K562 (cell line): Measurements from ENCODE around the gene SCAPER. TPM values are rescaled to one million over a fixed set of nuclear protein-coding genes. Genes with fewer than 3 reads are reported as not detected.

Experiments
- ATAC-seq: fragments of 200-7000 bp; cut with Tn5 transposase; 3 replicates; pipeline ENCODE4 v1.9.1; 2020; ENCODE audit warnings: moderate library complexity
- BruUV-seq: library from RNA; stranded (reverse); fragments of 400-500 nt; replicated peaks from 2 replicates; lab custom pipeline; 2021; lab: Mats Ljungman, UMichigan
- CTCF ChIA-PET: fragments of 300-600 bp; formaldehyde crosslinking; extraction: SDS; loops from one replicate; lab custom pipeline; 2021; ENCODE audit warnings: low intra/inter-chr PET ratio; lab: Yijun Ruan, JAX
- POLR2A ChIA-PET: fragments of 300-600, 350-650 bp; sonication (Branson Sonifier 250); formaldehyde crosslinking; extraction: SDS; loops from one replicate; lab custom pipeline; 2021; ENCODE audit warnings: antibody characterized with exemption, inconsistent platforms; lab: Yijun Ruan, JAX
- DNase-seq, 4 experiments: peaks; one replicate each; pipeline versions ENCODE4 v3.0.0 to v3.0.0-alpha.2; 2011 to 2018; ENCODE audit warnings: low spot score in 3 of 4, mixed read lengths in 3 of 4; ENCODE audit errors: extremely low read depth in 1 of 4
- FAIRE-seq: peaks from 2 replicates; lab custom pipeline; 2011; peaks lifted over from hg19 to GRCh38; lab: Jason Lieb, UNC
- H2AFZ ChIP-seq: 2 replicates; pipeline ENCODE4 v1.6.0; 2011; ENCODE audit warnings: low read depth, low read length, control low read depth, inconsistent platforms
- H3K27ac ChIP-seq: fragments of 200-600 bp; 3 replicates; pipeline ENCODE4 v1.8.0; 2011; ENCODE audit warnings: low read depth, mild to moderate bottlenecking, control low read depth, inconsistent platforms, low read length, moderate library complexity, mixed read lengths; ENCODE audit errors: extremely low read depth
- H3K27me3 ChIP-seq, 2 experiments: fragments of 300-600 bp in 1 of 2; 2 replicates in 1 of 2; 3 replicates in 1 of 2; pipeline versions ENCODE4 v1.6.0 to v1.8.0; 2011; ENCODE audit warnings: inconsistent platforms in 2 of 2, low read length in 2 of 2, mild to moderate bottlenecking in 1 of 2, mixed read lengths in 1 of 2, moderate library complexity in 1 of 2; ENCODE audit not compliant: control insufficient read depth in 2 of 2, insufficient read depth in 2 of 2
- H3K36me3 ChIP-seq: fragments of 300-600 bp; 3 replicates; pipeline ENCODE4 v1.8.0; 2011; ENCODE audit warnings: mild to moderate bottlenecking, low read length, inconsistent platforms; ENCODE audit not compliant: control insufficient read depth, insufficient read depth
- H3K4me1 ChIP-seq, 2 experiments: fragments of 200-600 bp in 1 of 2; replicated peaks in 1 of 2; 2 replicates in 1 of 2; 3 replicates in 1 of 2; pipeline versions ENCODE4 v1.5.1 to v1.8.0; 2011; ENCODE audit warnings: inconsistent platforms in 2 of 2, low read length in 2 of 2, mild to moderate bottlenecking in 1 of 2, mixed read lengths in 1 of 2, moderate library complexity in 1 of 2; ENCODE audit not compliant: control insufficient read depth in 2 of 2, insufficient read depth in 2 of 2
- H3K4me2 ChIP-seq: 2 replicates; pipeline ENCODE4 v1.6.1; 2011; ENCODE audit warnings: low read length, control low read depth, inconsistent platforms, mixed read lengths; ENCODE audit not compliant: insufficient read depth
- H3K4me3 ChIP-seq: fragments of 200-600 bp; sonication (generic), shearing (Covaris generic); 2 replicates; pipeline ENCODE4 v1.5.1; 2016; ENCODE audit warnings: control low read depth, inconsistent platforms
- H3K79me2 ChIP-seq: fragments of 200-600 bp; 3 replicates; pipeline ENCODE4 v1.8.0; 2011; ENCODE audit warnings: low read length, inconsistent platforms; ENCODE audit not compliant: control insufficient read depth, insufficient read depth
- H3K9ac ChIP-seq, 2 experiments: 2 replicates each; pipeline versions ENCODE4 v1.6.0 to v1.6.1; 2011; ENCODE audit warnings: low read depth in 2 of 2, low read length in 2 of 2, control low read depth in 1 of 2, inconsistent platforms in 1 of 2, mild to moderate bottlenecking in 1 of 2, mixed read lengths in 1 of 2; ENCODE audit not compliant: insufficient read depth in 1 of 2
- H3K9me1 ChIP-seq: one replicate; pipeline ENCODE4 v1.6.0; 2011; ENCODE audit warnings: inconsistent platforms, mild to moderate bottlenecking, low read length, moderate library complexity; ENCODE audit not compliant: control insufficient read depth, insufficient read depth
- H3K9me3 ChIP-seq: replicated peaks from 2 replicates; pipeline ENCODE4 v1.5.1; 2011; ENCODE audit warnings: low read depth, low read length, inconsistent platforms; ENCODE audit not compliant: control insufficient read depth, insufficient read depth
- H4K20me1 ChIP-seq: replicated peaks from 2 replicates; pipeline ENCODE4 v1.6.1; 2011; ENCODE audit warnings: low read length, inconsistent platforms, mixed read lengths; ENCODE audit not compliant: control insufficient read depth, insufficient read depth
- BRD4 ChIP-seq: fragments of 200-600 bp; sonication (generic); IDR thresholded peaks from 2 replicates; pipeline ENCODE4 v1.6.1; 2017; ENCODE audit warnings: inconsistent platforms
- CHD7 ChIP-seq: fragments of 200-600 bp; sonication (generic); IDR thresholded peaks from one replicate; pipeline ENCODE4 v1.6.1; 2012; ENCODE audit warnings: mild to moderate bottlenecking, low read depth, low read length, inconsistent platforms
- ESRRA ChIP-seq: fragments of 450-650 bp; IDR thresholded peaks from 2 replicates; pipeline ENCODE4 v1.6.1; 2014; ENCODE audit warnings: low read depth, mild to moderate bottlenecking, moderate library complexity, borderline replicate concordance
- MAX ChIP-seq: sonication (generic); formaldehyde crosslinking; IDR thresholded peaks from 2 replicates; pipeline ENCODE4 v1.9.0; 2022; ENCODE audit warnings: mild to moderate bottlenecking, missing genetic modification reagents
- MCM2 ChIP-seq: fragments of 450-650 bp; IDR thresholded peaks from 2 replicates; pipeline ENCODE4 v1.6.1; 2017; ENCODE audit warnings: low read depth, mild to moderate bottlenecking
- POLR3A ChIP-seq: IDR thresholded peaks from 2 replicates; pipeline ENCODE4 v1.6.1; 2011; ENCODE audit warnings: borderline replicate concordance, mild to moderate bottlenecking, moderate library complexity; ENCODE audit not compliant: insufficient read length, insufficient read depth; ENCODE audit errors: extremely low read depth
- SMARCA5 ChIP-seq: fragments of 450-650 bp; IDR thresholded peaks from 2 replicates; pipeline ENCODE4 v1.6.1; 2016
- TFAP4 ChIP-seq: sonication (generic); formaldehyde crosslinking; IDR thresholded peaks from 2 replicates; pipeline ENCODE4 v1.8.0; 2022; ENCODE audit warnings: missing genetic modification reagents, mild to moderate bottlenecking, moderate library complexity, borderline replicate concordance
- ZNF445 ChIP-seq: fragments of 250-450 bp; sonication (Bioruptor Pico); IDR thresholded peaks from 2 replicates; pipeline ENCODE4 v1.4.0; 2020; ENCODE audit warnings: low read depth, mild to moderate bottlenecking, moderate library complexity
- WGBS: fragments of 100-300 bp; shearing (Covaris generic); methylation state at CpG from one replicate; pipeline ENCODE4 v1.1.6; 2016; ENCODE audit warnings: low coverage, mixed read lengths; ENCODE audit not compliant: insufficient coverage; ENCODE audit errors: missing lambda C conversion rate; 5-methylcytosine and 5-hydroxymethylcytosine counted together
- in situ Hi-C: fragments of 300-500 bp; cut with MboI; formaldehyde crosslinking; loops from 4 replicates; pipeline ENCODE4 v1.15.0; 2018; ENCODE audit warnings: inconsistent platforms, mixed read lengths
- intact Hi-C: fragments of 100-400 bp; cut with micrococcal nuclease; formaldehyde crosslinking; loops from 2 replicates; pipeline ENCODE4 v1.14.2; 2022
- polyA plus RNA-seq, 8 experiments: library from polyadenylated mRNA; depleted of rRNA in 4 of 8; stranded (reverse) in 5 of 8; unstranded in 3 of 8; fragments of >200 nt; fragmentation: Nextera tagmentation in 2 of 8; fragmentation: Illumina TruSeq in 1 of 8; extraction: Ambion mirVana in 2 of 8; extraction: Trizol in 1 of 8; gene quantifications; 2 replicates each; pipeline versions ENCODE4 v1.2.1 to v1.2.3, GENCODE V29; 2011 to 2014; ENCODE audit warnings: inconsistent platforms in 1 of 8, missing spikeins in 1 of 8
- total RNA-seq, 7 experiments: library from RNA; depleted of rRNA in 6 of 7; stranded (reverse); fragments of >200 nt in 6 of 7; fragmentation: Illumina TruSeq in 2 of 7; extraction: Trizol in 2 of 7; gene quantifications; 2 replicates each; pipeline versions ENCODE4 v1.2.1 to v1.2.3, GENCODE V29; 2011 to 2021; ENCODE audit warnings: low replicate concordance in 1 of 7

Gene SCAPER
- total and polyA plus RNA-seq, 9 of the 15 experiments (the other 6 are each of a cell fraction or from before 2014, with no cell fraction given): 1.3 to 5.7 (median 3.2) TPM

- H3K9me3 ChIP-seq: no peaks in the 10 kb centered on the region
- H2AFZ ChIP-seq: no peak overlapping the region
- BruUV-seq: no TSS peak
- no peak for ATAC-seq
- no peaks in the 10 kb centered on the region for H3K9me1 ChIP-seq
- H3K27me3 ChIP-seq: no peaks in the 10 kb centered on the region
- no peak for FAIRE-seq
- H3K36me3 ChIP-seq: no peaks in the 10 kb centered on the region
- no peaks in the 10 kb centered on the region for H3K4me1 ChIP-seq
- no peak overlapping the region for H3K27ac ChIP-seq
- POLR2A ChIA-PET: no interaction called here
- in situ Hi-C loops (no loop called here), intact Hi-C loops (no loop called here)
- no peaks in the 10 kb centered on the region for H3K79me2 ChIP-seq
- H3K4me2 ChIP-seq: no peak overlapping the region
- H3K4me3 ChIP-seq: no peak overlapping the region
- H4K20me1 ChIP-seq: no peaks in the 10 kb centered on the region
- WGBS: 4% methylated on average over 6 of the region's 7 CpGs
- no peak for DNase-seq
- H3K9ac ChIP-seq: no peak overlapping the region
- CTCF ChIA-PET: no interaction called here
- TF ChIP-seq POLR3A: no peak
- TF ChIP-seq TFAP4 (CRISPR knock-in tag): no peak
- TF ChIP-seq ZNF445 (CRISPR knock-in tag): no peak
- TF ChIP-seq ESRRA: no peak
- TF ChIP-seq CHD7: no peak
- no peak for TF ChIP-seq MAX (CRISPR knock-in tag)
- no peak for TF ChIP-seq SMARCA5
- no peak for TF ChIP-seq MCM2
- TF ChIP-seq BRD4: no peak
Measured at GRCh38 chr15:76588811-76589747, 316.1 kb downstream of the SCAPER start.
